ENCODE data around the gene KDM4D.

DNA sequence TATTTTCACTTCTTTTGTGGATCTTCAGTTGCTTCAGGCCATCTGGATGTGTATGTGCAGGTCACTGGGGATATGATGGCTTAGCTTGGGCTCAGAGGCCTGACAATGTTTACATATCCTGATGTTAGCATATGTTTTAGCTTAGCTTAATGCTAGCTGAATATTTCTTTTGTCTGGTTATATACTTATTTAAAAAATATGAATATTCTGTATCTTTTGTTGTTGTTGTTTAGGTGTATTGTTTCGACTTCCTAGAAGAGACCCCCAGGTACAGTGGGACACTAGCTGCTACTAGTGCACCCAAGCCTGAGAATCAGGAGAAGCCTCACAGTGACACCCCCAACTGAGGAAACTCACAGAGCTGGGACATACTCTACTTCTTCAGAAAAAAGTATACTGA, 51.4 kb downstream of the KDM4D start, which contains the start of gene KDM4E:
- TF ChIP-seq POLR2AphosphoS5 (IDR thresholded peaks at IDR 0.05; ENCODE audit: low read depth, low read length) (no peak), CBX5 (IDR thresholded peaks at IDR 0.05; ENCODE audit: low read depth, low read length) (no peak)
- TF ChIP-seq, protein P1, sequence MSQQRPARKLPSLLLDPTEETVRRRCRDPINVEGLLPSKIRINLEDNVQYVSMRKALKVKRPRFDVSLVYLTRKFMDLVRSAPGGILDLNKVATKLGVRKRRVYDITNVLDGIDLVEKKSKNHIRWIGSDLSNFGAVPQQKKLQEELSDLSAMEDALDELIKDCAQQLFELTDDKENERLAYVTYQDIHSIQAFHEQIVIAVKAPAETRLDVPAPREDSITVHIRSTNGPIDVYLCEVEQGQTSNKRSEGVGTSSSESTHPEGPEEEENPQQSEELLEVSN (IDR thresholded peaks at IDR 0.05): no peak

Data from H1 (cell line).